H1 (cell line): Measurements from ENCODE around the gene INPP5K. TPM values are rescaled to one million over a fixed set of nuclear protein-coding genes. Genes with fewer than 3 reads are reported as not detected.
A peak's percentile ranks its signal among the peaks of the same experiment; 100 is the strongest.

ENCODE experiments used
- CTCF ChIA-PET: fragments of 300-600 bp; sonication (Branson Sonifier 250); formaldehyde crosslinking; loops from one replicate; lab custom pipeline; 2021; ENCODE audit not compliant: partially characterized antibody; lab: Charles Lee
- POLR2A ChIA-PET: fragments of 300-600 bp; sonication (Branson Sonifier 250); formaldehyde crosslinking; loops from one replicate; lab custom pipeline; 2021; ENCODE audit warnings: inconsistent platforms; ENCODE audit not compliant: partially characterized antibody; lab: Charles Lee
- DNase-seq, 2 experiments: peaks; one replicate each; pipeline versions ENCODE4 v3.0.0 to v3.0.0-alpha.2; 2010 to 2022; ENCODE audit warnings: low spot score in 2 of 2, low read depth in 1 of 2, mixed read lengths in 1 of 2
- FAIRE-seq: peaks from 2 replicates; lab custom pipeline; 2011; peaks lifted over from hg19 to GRCh38; lab: Jason Lieb, UNC
- H2AFZ ChIP-seq: 2 replicates; pipeline ENCODE4 v1.8.1; 2012; ENCODE audit warnings: low read length, inconsistent platforms
- H2AK5ac ChIP-seq: 2 replicates; pipeline ENCODE4 v1.6.1; 2013; ENCODE audit warnings: low read depth, low read length
- H2BK120ac ChIP-seq: replicated peaks from 2 replicates; pipeline ENCODE3; 2013; ENCODE audit warnings: low read depth, low read length, inconsistent platforms
- H2BK12ac ChIP-seq: 2 replicates; pipeline ENCODE4 v1.6.1; 2013; ENCODE audit warnings: low read depth, low read length
- H2BK15ac ChIP-seq: 2 replicates; pipeline ENCODE4 v1.6.1; 2013; ENCODE audit warnings: low read length
- H2BK20ac ChIP-seq: 2 replicates; pipeline ENCODE4 v1.6.1; 2013; ENCODE audit warnings: low read length
- H2BK5ac ChIP-seq: 2 replicates; pipeline ENCODE4 v1.6.1; 2013; ENCODE audit warnings: low read depth, low read length
- H3K14ac ChIP-seq: 2 replicates; pipeline ENCODE4 v1.6.1; 2013; ENCODE audit warnings: inconsistent platforms; ENCODE audit not compliant: insufficient read length
- H3K18ac ChIP-seq: 2 replicates; pipeline ENCODE4 v1.6.1; 2013; ENCODE audit warnings: low read length; ENCODE audit errors: extremely low read depth
- H3K23ac ChIP-seq: 2 replicates; pipeline ENCODE4 v1.6.1; 2013; ENCODE audit warnings: inconsistent platforms; ENCODE audit not compliant: insufficient read length
- H3K23me2 ChIP-seq: 2 replicates; pipeline ENCODE4 v1.6.1; 2013; ENCODE audit warnings: low read depth, low read length
- H3K27ac ChIP-seq: 2 replicates; pipeline ENCODE4 v1.6.1; 2011; ENCODE audit warnings: low read depth, low read length, inconsistent platforms
- H3K27me3 ChIP-seq, 4 experiments: replicated peaks in 1 of 4; 1 replicate in 1 of 4; 2 replicates in 3 of 4; pipeline versions ENCODE4 v1.6.1 to v1.8.1; 2011 to 2013; ENCODE audit warnings: low read length in 3 of 4, mild to moderate bottlenecking in 3 of 4, inconsistent platforms in 2 of 4, mixed read lengths in 2 of 4, moderate library complexity in 1 of 4; ENCODE audit not compliant: control insufficient read depth in 3 of 4, insufficient read depth in 3 of 4; ENCODE audit errors: extremely low read depth in 1 of 4
- H3K36me3 ChIP-seq, 4 experiments: 2 replicates each; pipeline versions ENCODE4 v1.6.1 to v1.8.1; 2011 to 2013; ENCODE audit warnings: mild to moderate bottlenecking in 4 of 4, low read length in 3 of 4, moderate library complexity in 2 of 4, control low read depth in 1 of 4, inconsistent platforms in 1 of 4; ENCODE audit not compliant: insufficient read depth in 4 of 4, control insufficient read depth in 2 of 4
- H3K4ac ChIP-seq: replicated peaks from 2 replicates; pipeline ENCODE3; 2013; ENCODE audit warnings: low read length, low read depth, mixed read lengths, inconsistent platforms; ENCODE audit not compliant: insufficient read length
- H3K4me1 ChIP-seq, 4 experiments: replicated peaks in 1 of 4; 1 replicate in 1 of 4; 2 replicates in 3 of 4; pipeline versions ENCODE4 v1.6.1 to v1.8.1; 2011 to 2013; ENCODE audit warnings: low read length in 3 of 4, inconsistent platforms in 2 of 4, mixed read lengths in 1 of 4; ENCODE audit not compliant: insufficient read depth in 4 of 4, control insufficient read depth in 3 of 4
- H3K4me2 ChIP-seq, 2 experiments: 2 replicates each; pipeline versions ENCODE4 v1.6.1 to v1.8.1; 2011 to 2013; ENCODE audit warnings: low read depth in 2 of 2, low read length in 2 of 2, control low read depth in 1 of 2, inconsistent platforms in 1 of 2, mild to moderate bottlenecking in 1 of 2; ENCODE audit not compliant: insufficient read depth in 1 of 2
- H3K4me3 ChIP-seq, 4 experiments: fragments of 200-600, 300-600 bp in 1 of 4; sonication (generic), shearing (Covaris generic), sonication (Bioruptor Twin) in 1 of 4; 2 replicates each; pipeline versions ENCODE4 v1.5.1 to v1.8.1; 2011 to 2016; ENCODE audit warnings: low read length in 4 of 4, low read depth in 3 of 4, control low read depth in 2 of 4, inconsistent platforms in 2 of 4, mild to moderate bottlenecking in 2 of 4, mixed read lengths in 1 of 4, moderate library complexity in 1 of 4; ENCODE audit not compliant: insufficient read depth in 2 of 4; ENCODE audit errors: extremely low read depth in 1 of 4
- H3K56ac ChIP-seq: replicated peaks from 2 replicates; pipeline ENCODE3; 2013; ENCODE audit warnings: low read depth, mild to moderate bottlenecking, mixed read lengths, low read length, inconsistent platforms; ENCODE audit not compliant: insufficient read length
- H3K79me1 ChIP-seq: 2 replicates; pipeline ENCODE4 v1.6.1; 2013; ENCODE audit warnings: low read depth, low read length, control low read depth
- H3K79me2 ChIP-seq, 2 experiments: 2 replicates each; pipeline versions ENCODE4 v1.6.1 to v1.8.1; 2012 to 2013; ENCODE audit warnings: low read length in 2 of 2, mild to moderate bottlenecking in 2 of 2, inconsistent platforms in 1 of 2; ENCODE audit not compliant: insufficient read depth in 2 of 2, control insufficient read depth in 1 of 2
- H3K9ac ChIP-seq, 4 experiments: replicated peaks in 1 of 4; 1 replicate in 1 of 4; 2 replicates in 3 of 4; pipeline versions ENCODE4 v1.6.1 to v1.8.1; 2011 to 2013; ENCODE audit warnings: low read depth in 3 of 4, low read length in 3 of 4, control low read depth in 2 of 4, mild to moderate bottlenecking in 2 of 4, moderate library complexity in 2 of 4, inconsistent platforms in 1 of 4; ENCODE audit errors: extremely low read depth in 1 of 4
- H3K9me3 ChIP-seq, 2 experiments: 2 replicates each; pipeline versions ENCODE4 v1.6.1 to v1.8.1; 2012 to 2013; ENCODE audit warnings: mild to moderate bottlenecking in 2 of 2, moderate library complexity in 2 of 2, control low read depth in 1 of 2, inconsistent platforms in 1 of 2, low read depth in 1 of 2, low read length in 1 of 2, mixed read lengths in 1 of 2; ENCODE audit not compliant: insufficient read depth in 2 of 2
- H4K20me1 ChIP-seq, 2 experiments: replicated peaks in 1 of 2; 2 replicates each; pipeline versions ENCODE3 to v1.8.1; 2011 to 2013; ENCODE audit warnings: inconsistent platforms in 2 of 2, low read length in 2 of 2, mild to moderate bottlenecking in 1 of 2; ENCODE audit not compliant: insufficient read depth in 2 of 2, control insufficient read depth in 1 of 2
- H4K5ac ChIP-seq: 2 replicates; pipeline ENCODE4 v1.6.1; 2013; ENCODE audit warnings: low read length, low read depth, mixed read lengths, inconsistent platforms; ENCODE audit not compliant: insufficient read length
- H4K8ac ChIP-seq: 2 replicates; pipeline ENCODE4 v1.8.0; 2013; ENCODE audit warnings: mild to moderate bottlenecking, moderate library complexity, low read length, inconsistent platforms; ENCODE audit not compliant: insufficient read depth; ENCODE audit errors: extremely low read depth
- H4K91ac ChIP-seq: replicated peaks from 2 replicates; pipeline ENCODE3; 2013; ENCODE audit warnings: low read length, mixed read lengths, inconsistent platforms; ENCODE audit not compliant: insufficient read length
- ASH2L ChIP-seq: fragments of 200-600, 300-600 bp; sonication (generic); IDR thresholded peaks from one replicate; pipeline ENCODE4 v1.7.1; 2017; ENCODE audit warnings: low read length
- CREB1 ChIP-seq: IDR thresholded peaks from 2 replicates; pipeline ENCODE4 v1.6.1; 2012; ENCODE audit warnings: inconsistent platforms
- HDAC2 ChIP-seq, 2 experiments: fragments of 300-600 bp in 1 of 2; sonication (generic) in 1 of 2; IDR thresholded peaks; 2 replicates each; pipeline ENCODE4 v1.6.1; 2011 to 2012; ENCODE audit warnings: low read depth in 2 of 2, low read length in 2 of 2, mild to moderate bottlenecking in 2 of 2, moderate library complexity in 2 of 2, borderline replicate concordance in 1 of 2, inconsistent platforms in 1 of 2
- POLR2AphosphoS5 ChIP-seq: IDR thresholded peaks from 2 replicates; pipeline ENCODE4 v1.6.1; 2011; ENCODE audit warnings: low read depth, low read length
- USF2 ChIP-seq: IDR thresholded peaks from 2 replicates; pipeline ENCODE4 v1.6.1; 2011; ENCODE audit warnings: low read length, improper control_type of control experiment
- WGBS, 2 experiments: shearing (Covaris generic) in 1 of 2; methylation state at CpG; one replicate each; pipeline versions ENCODE4 v1.1.6 to v1.1.7; 2013 to 2015; ENCODE audit warnings: low lambda C conversion rate in 2 of 2, mixed read lengths in 2 of 2, inconsistent platforms in 1 of 2, low coverage in 1 of 2, missing lambda C conversion rate in 1 of 2; ENCODE audit not compliant: insufficient replicate concordance in 2 of 2, insufficient coverage in 1 of 2, insufficient read length in 1 of 2; ENCODE audit errors: extremely low coverage in 1 of 2, missing lambda C conversion rate in 1 of 2; 5-methylcytosine and 5-hydroxymethylcytosine counted together
- polyA plus RNA-seq, 7 experiments: library from polyadenylated mRNA; depleted of rRNA in 3 of 7; stranded (reverse) in 5 of 7; unstranded in 2 of 7; fragments of >200 nt in 5 of 7; fragments of 200-250 nt in 2 of 7; gene quantifications; 1 replicate in 5 of 7; 2 replicates in 1 of 7; 4 replicates in 1 of 7; pipeline versions ENCODE4 v1.2.1 to v1.2.3, GENCODE V29; 2011 to 2013; ENCODE audit warnings: missing spikeins in 2 of 7, mixed read lengths in 2 of 7
- total RNA-seq: library from RNA; stranded (reverse); fragmentation: NEBNext Ultra II Directional; extraction: Animal tissue kit (Norgen Biotek cat#: 25700); gene quantifications from 2 replicates; pipeline ENCODE4 v1.2.1, GENCODE V29; 2021

The INPP5K gene
- total and polyA plus RNA-seq, 2 of the 8 experiments (the other 6 are each of a cell fraction or from before 2014, with no cell fraction given) = 21.0 to 24.1 TPM

DNA sequence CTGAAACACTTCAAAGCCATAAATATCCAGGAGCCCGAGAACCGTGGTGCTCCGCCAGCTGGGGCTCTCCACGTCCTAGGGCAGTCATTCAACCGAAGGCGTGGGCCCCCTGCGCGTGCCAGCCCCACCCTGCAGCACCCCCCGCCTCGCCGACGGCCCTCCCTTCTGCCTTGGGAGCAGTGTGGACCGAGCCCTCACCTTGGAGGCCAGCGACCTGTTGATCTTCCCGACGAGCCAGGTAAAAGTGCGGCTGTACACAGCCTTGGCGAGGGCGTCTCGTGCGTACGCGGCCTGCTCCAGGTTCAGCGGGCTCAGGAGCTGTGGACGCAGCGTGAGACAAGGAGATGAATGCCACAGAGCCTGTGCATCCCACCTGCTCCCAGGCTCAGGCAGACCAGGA is 38.0 kb downstream of the INPP5K start:
- Histone ChIP-seq H2BK12ac (no peak overlapping the region), H2BK5ac (no peak overlapping the region), H4K5ac (no peak overlapping the region), H2BK20ac (no peak overlapping the region), H3K9me3 (no peaks in the 10 kb centered on the region), H3K14ac (no peak overlapping the region), H3K27ac (no peak overlapping the region), H4K20me1 (peaks cover 0 to 10% of the 10 kb centered on the region in 2 experiments), H3K18ac (no peak overlapping the region), H3K4me1 (peaks cover 0 to 7% (median 0%) of the 10 kb centered on the region in 4 experiments; a peak in 3 of 7 replicates), H2AK5ac (no peak overlapping the region), H3K27me3 (no peaks in the 10 kb centered on the region), H3K4me2 (no peak overlapping the region), H2AFZ (no peak overlapping the region), H3K23me2 (no peaks in the 10 kb centered on the region), H3K4ac (no peak overlapping the region), H3K56ac (no peak overlapping the region), H3K4me3 (no peak overlapping the region), H3K23ac (no peak overlapping the region), H2BK120ac (no peak overlapping the region), H3K9ac (no peak overlapping the region), H4K8ac (0 out of 2 replicates have a peak overlapping the region, but pooled peaks have one; percentile 3), H3K79me1 (no peaks in the 10 kb centered on the region; the same call in 1 of the 2 replicates), H4K91ac (no peak overlapping the region), H3K36me3 (peaks cover 9 to 51% (median 34%) of the 10 kb centered on the region in 4 experiments; a peak in 6 of 8 replicates), H3K79me2 (no peaks in the 10 kb centered on the region), H2BK15ac (no peak overlapping the region)
- WGBS, 2 experiments = 94% methylated on average over 18 of the region's 26 CpGs; no CpG with 5 or more reads in 1 of the 2 experiments
- FAIRE-seq = no peak
- TF ChIP-seq CREB1 (no peak), USF2 (no peak), POLR2AphosphoS5 (no peak), ASH2L (no peak), HDAC2 (IDR thresholded peaks at IDR 0.05; ENCODE audit: borderline replicate concordance in 1 of 2, low read depth in 2 of 2, low read length in 2 of 2) (no peak)
- ChIA-PET CTCF (interaction anchor here (1.4 kb wide), 1 partner anchor 55 kb away, joined by 3 read pairs; no protein-coding TSS in a partner anchor), POLR2A (interaction anchor here (1.2 to 2.2 kb wide), 3 partner anchors 9 to 19 kb away, joined by 3 to 7 read pairs (median 6); no protein-coding TSS in a partner anchor)
- no peak for DNase-seq
